HG02763 (cell line): ENCODE results near the gene CRACR2A.

Source experiments
- ATAC-seq: cut with Tn5 transposase; IDR thresholded peaks from one replicate; pipeline ENCODE4 v1.9.1; 2021; ENCODE audit warnings: mild to moderate bottlenecking, moderate library complexity; ENCODE audit not compliant: unreplicated experiment

CRACR2A gene

DNA sequence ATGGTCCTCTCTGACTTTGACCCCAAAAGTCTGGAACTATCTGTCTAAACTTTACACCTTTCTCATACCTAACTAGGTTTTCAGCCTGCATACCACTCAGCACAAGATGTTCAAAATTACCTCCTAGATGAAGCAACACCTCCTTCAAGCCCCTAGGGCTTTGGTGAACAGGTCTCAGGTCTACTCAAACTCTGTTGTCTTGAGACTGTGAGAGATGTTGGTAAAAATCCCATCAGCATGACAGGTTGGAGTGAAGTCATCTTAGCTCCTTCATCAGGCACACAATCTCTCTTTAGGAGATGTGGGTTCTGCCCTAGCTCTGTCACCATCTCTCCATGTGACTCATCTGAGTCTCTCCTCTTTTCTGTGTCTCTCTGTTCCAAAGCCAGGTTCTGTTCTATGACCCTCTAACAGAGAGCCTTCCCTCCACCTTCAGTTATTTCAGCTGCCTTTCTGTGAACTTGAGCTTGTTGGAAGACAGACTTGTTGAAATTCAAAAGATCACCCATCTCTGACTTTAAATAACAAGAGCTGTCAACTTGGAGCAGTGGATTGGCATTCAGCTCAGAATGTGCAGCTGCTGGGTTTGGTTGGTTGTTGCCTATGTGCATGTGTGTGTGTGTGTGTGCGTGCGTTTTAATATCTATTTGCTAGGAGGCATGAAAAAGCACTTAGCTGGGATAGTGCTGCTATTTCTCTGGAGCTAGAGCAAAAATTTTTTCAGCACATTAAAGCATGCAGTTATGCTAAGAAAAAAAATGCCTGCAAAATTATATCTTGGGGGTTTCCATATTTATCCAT is 130.7 kb downstream of the CRACR2A start:
- no peak for ATAC-seq

DNA sequence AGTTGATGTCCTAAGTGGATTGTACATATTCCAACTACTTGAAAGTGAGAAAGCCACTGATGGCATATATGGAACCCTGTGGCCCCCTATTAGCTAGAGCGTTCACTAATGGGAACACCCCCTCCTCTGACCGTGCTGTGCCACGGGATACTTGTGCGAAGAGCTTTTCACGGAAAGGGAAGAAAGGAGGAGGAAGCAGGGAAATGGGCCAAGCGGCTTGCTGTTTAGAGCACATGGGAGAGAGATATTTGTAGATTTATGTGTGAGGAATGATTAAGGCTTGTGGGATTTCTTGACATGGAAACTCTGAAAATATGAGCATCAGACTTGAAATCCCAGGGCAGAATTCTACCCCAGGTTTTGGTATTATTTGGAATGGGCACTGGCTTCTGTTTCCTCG is 132.1 kb downstream of the CRACR2A start:
- no peak for ATAC-seq

DNA sequence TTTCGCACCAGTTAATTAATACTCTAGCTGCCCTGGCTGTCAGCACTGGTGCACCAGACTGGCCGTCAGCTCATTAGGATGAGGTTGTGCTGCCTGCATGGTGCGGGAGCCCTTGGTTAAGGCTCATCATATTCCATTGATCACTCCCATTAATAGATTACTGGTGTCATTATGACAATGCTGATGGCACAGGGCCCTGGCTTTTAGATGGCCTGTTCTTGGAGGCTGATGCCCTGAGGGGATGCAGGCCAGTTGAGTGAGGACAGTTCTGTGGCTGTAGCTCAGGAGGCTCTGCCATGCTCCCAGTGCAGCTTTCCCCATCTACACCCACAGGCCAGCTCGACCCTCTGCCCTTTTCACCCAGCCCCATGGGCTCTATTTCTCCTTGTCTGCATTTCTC is 135.3 kb downstream of the CRACR2A start:
- ATAC-seq, result no peak

DNA sequence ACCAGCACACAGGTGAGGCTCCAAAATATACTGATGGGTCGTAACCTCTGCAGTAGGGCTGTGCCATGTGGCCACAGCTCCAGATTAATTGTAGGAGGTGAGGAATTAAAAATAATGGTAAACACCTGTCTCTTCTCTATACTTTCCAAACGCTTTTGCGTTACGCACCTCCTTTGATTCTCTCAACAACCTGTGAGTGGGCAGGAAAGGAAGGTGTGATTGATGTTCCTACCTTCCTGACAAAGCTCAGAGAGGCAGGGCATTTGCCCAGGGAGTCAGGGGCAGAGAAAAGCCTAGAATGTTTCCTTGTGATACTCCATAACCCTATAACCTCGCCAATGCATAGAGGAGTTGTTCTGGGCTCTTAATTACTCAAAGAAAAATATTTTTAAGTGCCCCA is 137.0 kb downstream of the CRACR2A start:
- no peak for ATAC-seq

DNA sequence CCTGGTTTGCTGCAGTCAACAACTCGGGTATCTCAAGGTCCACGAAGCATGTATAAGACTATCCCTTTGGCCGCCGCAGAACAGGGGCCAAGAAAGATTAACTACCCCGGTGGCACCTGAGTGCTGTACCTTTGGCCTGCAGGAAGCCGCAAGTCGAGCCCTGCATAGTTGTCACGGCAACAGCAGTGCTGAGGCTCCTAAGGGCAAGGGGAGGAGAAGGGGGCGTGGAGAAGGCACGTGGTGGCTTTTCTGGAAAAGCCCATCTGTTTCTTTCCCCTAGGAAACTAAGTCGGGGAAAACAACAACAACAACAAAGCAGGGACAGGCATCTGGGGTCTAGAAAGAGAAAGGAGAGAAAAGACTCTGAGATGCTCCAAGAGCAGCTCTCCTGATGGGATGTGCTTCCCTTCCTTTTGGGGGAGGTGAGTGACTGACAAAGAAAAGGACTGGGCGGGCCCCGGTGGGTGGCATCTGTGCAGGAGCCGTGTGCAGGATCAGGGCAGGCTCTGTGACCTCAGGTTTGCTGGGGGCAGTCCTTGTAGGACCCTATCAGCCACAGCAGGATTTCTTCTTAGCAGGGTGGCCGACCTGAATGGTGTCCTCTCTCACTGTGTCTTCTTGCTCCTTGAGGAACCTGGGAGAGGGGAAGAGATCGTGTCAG is 138.0 kb downstream of the CRACR2A start:
- ATAC-seq, result no peak

DNA sequence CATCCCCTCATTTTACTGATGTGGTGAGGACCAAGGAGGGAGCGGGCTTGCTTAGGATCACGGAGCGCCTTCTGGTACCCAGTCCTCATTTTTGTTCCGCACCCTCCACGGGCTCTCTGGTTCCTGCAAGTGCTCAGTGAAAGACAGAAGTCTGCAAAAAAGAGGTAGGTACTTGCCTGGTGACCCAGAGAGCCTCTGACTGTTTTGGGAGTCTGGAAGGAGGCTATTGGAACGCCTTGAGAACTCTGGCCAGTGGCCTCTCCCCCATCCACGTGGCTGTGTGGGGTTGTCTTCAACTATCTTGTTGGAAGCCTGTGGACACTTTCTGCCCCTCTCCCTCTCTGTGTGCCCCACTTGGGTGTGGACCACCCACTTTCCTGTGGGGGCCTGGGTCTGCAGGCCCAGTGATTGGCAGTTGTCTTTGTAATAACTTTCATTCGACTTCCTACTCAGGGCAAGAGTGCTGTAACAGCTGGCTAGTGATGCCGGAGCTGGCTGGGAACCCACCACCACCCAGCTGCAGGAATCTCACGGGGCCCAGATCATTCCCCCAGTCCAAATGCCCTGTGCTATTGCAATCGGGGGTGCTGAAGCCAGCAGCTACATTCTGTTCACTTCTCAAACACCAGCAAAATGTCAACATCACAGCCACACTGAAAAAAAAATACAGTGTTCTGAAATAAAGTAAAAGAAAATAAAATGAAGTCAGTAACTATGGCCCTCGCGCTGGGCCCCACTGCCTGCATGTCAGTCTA is 139.1 kb downstream of the CRACR2A start:
- no peak for ATAC-seq

DNA sequence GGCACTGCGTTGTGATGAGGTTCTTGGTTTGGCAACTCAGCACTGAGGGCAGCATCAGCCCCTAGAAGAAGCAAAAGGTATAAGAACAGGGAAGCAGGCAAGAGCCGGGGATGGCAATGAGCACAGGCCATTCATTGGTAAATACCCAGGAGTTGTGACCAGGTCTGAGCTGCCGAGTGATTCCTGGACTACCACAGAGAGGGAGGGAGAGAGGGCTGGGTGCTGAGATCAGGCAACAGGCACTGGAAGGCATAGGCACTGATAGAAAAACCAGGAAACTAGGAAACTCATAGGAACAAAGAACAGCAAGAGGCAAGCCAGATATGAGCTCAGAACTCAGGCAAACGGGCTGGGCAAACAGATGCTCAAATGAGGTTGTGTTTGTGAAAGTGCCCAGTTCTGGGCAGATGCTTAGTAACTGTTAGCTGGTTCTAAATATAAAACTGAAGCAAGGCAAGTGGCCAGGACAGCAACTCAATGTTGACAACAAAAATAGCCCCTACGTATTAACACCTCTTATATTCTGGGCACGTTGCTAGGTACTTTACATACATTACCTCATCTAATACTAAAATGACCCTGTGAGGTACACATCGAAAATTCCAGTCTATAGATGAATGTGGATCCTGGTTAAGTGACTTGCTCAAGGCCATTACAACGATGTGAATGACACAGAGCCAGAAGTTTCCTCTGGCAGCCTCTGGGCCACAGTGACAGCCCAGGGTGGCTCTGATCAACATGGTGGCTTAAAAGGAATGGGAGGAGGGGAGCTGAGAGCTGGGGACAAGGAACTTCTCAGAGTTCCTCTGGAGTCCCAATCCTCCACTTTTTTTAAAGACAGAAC is 140.8 kb downstream of the CRACR2A start:
- ATAC-seq, result no peak

DNA sequence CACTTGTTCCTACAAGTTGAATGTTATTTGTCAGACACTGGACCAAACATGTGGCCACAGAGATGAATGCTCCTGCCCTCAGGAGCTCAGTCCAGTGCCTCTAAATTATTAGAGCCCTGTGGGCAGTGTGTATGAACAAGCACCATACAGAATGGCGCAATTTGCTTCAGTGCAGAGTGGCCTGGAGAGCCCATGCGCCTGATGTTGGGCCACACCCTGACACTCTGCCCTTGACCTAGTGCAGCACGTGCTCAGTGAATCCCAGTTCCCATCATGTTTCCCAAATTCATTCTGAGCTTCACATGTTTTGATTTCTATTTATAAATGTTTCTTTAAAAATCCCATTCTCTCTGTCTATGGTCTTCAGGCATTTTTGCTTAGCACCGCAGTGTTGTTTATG is 145.1 kb downstream of the CRACR2A start:
- ATAC-seq, result no peak

DNA sequence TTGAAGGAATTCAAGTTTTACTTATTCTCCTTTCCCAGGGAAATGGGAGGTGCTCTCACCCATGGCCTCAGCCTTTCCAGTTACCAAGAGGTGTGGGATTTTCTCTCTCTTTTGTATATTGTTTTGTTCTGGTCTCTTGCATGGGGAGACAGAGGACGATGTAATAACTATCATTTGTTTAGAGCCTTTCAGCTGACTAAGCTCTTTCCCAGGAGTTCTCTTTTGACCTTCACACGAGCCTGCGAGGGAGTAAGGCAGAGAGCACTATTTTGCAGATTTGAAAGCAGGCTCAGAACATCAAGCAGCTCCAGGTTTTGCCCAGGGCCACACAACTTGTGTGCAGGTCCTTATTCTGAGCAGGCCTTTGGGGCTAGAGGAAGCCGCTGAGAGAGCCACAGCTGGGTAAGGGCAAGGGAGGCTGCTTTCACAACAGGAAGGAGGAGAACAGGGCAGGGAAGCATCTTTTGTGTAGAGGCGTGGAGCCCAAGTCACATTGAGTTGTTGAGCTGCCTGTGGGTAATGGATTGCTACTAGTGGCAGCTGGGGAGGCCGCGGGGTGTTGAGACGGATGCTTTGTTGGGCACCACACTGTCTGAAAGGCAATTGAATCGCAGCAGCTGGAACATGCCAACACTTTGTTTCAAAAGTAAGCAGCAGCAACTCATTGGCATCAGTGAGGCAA is 145.7 kb downstream of the CRACR2A start:
- ATAC-seq, result no peak

DNA sequence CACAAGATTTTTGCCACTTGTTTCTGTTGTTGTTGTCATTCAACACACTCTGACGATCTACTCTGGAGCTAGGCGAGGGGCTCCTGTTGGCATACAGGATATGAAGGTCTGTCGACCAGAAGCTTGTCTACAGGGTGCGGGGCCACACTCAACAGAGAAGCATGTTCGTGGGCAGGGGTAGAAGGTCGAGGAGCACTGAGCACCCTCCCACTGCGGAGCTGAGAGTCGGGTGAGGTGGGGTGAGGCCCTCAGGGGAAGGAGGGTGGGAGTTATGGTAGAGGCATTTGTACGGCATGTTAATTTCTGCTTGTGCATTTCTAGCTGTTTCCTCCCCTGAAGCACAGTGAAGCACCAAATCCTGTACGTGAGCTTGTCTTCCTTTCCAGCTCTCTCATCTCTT is 146.8 kb downstream of the CRACR2A start:
- no peak for ATAC-seq

DNA sequence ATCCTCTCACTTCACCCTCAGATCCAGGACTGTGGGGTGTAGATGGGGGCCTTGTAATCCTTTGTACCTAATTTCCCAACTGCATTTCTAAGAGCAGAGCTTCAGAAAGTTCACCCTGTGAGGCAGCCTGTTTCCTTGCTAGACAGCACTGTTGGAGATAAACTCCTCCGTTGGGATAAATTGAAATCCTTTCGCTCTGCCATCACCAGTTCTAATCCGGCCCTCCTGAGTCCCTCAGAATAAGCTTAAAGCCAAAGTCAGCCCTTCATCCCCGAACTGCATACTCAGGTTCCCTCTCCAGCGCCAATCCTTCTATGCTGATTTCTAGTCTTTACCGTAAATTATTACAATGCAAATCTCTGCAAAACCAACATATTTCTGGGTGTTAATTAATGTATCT is 147.2 kb downstream of the CRACR2A start:
- no peak for ATAC-seq

DNA sequence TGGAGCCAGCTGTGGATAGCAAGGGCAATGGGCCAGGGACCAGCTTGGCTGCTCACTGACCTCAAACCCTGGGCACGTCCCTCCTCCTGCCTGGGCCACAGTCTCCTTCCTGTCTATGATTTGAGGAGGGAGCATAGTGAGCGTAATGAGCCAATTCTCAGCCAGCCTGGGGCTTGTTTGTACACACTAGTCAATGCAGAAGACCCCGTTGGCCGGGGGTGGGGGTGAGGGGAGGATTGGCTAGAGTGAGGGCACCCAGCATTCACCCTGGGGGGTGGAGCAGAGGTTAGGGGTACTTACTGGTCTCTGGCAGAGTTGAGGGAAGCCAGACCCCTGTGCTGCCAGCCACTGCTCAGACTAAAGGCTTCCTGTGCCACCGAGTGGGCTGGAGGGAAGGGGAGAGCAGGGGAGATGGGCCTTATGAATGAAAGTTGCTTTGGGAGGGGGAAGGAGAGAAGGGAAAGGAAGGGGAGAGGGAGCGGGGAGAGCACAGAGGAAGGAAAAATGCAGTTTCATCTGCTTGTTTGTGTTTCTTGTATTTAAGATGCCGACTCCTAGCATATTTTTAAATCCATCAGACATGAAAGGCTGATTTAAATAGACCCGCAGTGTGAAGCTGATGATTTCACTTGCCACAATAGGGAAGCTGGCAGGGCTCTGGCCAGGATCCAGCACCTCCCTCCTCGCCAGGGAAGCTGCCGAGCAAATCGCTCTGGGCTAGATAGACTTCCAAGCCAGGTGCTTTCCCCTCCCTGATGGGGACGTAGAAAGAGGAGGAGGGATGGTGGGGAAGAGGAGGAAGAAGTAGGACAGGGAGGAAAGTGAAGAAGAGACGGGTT is 147.9 kb downstream of the CRACR2A start:
- no peak for ATAC-seq

DNA sequence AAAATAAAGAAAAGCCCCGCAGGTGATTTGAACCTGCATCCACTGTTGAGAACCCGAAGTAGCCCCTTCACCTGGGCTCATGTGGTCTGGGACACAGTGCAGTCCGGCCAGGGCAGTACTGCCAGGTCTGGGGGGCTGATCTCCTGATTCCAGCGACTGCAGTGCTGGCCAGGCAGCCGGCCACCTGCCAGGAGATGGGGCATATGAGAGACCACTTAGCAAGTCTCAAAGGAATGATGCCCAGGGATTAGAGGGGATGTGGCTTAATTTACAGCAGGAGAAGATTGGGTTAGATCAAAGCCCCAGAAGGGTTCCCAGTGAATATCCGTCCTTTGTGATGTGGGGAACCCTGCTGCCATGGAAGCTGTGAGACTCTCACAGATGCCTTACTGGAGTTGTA is 148.6 kb downstream of the CRACR2A start:
- ATAC-seq, result no peak

DNA sequence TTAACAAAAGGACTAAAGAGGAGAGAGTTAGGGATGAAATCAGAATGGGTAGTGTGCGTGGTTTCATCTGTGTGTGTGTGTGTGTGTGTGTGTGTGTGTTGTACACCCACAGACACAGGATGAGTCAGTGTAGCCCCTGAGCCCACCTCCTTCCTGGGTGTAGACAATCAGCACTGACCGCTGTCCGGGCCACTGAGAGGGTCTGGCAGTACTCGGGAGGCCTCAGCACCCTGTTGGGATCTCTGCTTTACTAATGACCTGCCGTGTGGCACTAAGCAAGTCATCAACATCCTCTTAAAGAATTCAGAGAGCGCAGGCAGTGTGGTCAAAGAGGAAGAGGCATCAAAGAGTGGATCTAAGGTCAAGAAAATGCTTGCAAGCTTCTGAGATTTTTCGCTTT is 149.3 kb downstream of the CRACR2A start:
- no peak for ATAC-seq

DNA sequence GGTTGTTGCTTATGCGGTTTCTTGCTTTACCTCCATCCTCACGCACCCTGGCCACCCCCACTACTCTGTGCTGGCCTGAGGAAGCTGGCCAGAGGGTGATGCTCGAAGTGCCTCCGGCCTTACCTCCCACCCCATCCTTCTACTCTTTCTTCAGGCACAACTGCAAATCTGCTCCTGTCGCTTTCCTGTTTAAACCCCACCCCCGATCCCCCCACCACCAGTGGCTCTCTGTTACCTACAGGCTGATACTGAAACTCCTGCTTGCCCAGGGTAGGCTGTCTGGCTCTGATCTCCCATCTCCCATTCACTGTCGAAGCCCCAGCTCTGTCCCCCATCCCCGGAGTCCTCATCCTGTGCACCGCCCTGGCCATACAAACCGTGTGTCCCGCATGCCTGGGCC is 150.4 kb downstream of the CRACR2A start:
- ATAC-seq, result no peak

DNA sequence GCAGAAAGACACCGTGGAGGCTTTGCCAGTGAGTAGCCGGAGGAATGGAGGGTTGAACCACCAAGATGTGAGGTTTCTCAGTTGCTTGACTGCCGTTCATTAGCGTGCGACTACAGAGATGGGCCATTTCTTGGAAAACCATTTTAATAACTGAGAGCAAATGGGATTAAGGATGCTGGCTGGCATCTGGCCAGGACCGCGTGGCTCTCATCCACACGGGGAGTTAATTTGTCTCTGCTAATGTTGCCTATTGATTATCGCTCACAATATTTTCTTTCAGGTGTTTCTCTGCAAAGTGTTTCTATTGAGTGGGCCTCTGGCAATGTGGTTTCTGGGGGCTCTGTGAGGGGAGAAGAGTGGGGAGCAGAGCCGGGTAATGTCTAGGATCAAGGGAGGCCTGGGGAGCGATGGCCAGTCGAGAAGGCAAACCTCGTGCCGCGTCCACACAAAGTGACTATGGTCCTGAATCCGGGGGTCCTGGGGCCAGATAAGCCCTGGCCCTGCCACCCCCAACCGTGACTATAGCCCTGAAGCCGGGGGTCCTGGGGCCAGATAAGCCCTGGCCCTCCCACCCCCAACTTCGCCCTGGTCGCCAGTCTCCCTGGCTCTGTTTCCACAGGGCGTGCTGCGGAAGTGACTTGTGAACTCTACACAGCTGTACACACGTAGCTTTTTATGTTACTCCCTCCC is 151.3 kb downstream of the CRACR2A start:
- ATAC-seq, result no peak

DNA sequence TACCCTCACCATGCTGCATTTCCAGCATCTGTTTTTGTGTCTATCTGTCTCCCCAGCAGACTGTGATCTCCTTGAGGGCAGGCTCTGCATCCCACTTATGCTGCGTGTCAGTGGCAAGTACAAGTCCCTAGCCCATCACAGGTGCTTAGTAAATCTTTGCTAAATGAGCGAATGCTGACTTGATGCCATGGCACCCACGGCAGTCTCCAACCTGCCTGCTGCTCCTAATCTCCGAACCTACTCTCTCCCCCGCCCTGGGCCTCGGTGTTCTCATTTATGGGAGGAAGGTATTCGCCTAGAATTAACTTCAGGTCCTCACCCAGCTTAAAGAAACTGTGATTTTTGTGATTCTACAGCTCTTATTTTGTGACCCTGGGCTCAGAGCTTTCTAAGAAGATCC is 152.0 kb downstream of the CRACR2A start:
- ATAC-seq, result no peak

DNA sequence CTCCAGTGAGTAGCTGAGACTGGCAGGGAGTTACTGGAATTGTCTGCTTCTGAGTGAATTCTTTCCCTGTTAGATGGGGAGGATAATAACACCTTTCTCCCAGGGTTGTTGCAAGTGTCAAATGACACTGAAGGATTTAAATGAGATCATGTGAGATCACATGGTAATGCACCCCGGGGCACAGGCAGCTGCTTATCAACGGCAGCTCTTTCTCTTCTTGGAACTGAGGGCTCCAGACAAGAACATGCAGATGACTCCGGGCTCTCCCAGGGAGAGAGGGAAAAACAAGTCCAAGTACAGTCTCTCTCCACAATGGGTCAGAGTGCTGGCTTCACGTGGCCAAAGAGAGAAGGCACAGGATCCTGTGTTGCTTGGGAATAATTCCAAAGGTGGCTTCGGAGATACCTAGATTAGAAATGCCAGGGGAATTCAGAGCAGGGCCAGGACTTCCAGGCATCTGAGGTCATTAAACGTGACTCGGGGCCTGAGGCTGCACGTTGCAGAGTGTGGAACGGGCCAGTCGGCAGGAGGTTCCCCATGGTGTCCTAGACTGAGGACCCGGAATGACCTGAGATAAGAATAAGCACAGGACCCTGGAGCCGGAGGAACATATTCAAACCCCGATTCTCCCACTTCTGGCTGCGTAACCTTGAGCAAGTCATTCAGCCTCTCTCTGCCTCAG is 152.7 kb downstream of the CRACR2A start:
- no peak for ATAC-seq
